GM12878 (cell line): ENCODE measurements around the gene VEZF1. TPM values are rescaled to one million over a fixed set of nuclear protein-coding genes. Genes with fewer than 3 reads are reported as not detected.

Experiments used
- ATAC-seq: fragments of 200-7000 bp; cut with Tn5 transposase; 3 replicates; pipeline ENCODE4 v1.9.1; 2020; ENCODE audit warnings: mild to moderate bottlenecking, moderate library complexity
- BruUV-seq: library from RNA; stranded (reverse); fragments of 400-500 nt; replicated peaks from 2 replicates; lab custom pipeline; 2021; lab: Mats Ljungman, UMichigan
- CTCF ChIA-PET: fragments of 300-600 bp; sonication (Branson Sonifier 250); formaldehyde crosslinking; extraction: SDS; loops from one replicate; lab custom pipeline; 2021; ENCODE audit warnings: inconsistent platforms; lab: Yijun Ruan, JAX
- POLR2A ChIA-PET: fragments of 350-600 bp; formaldehyde crosslinking; extraction: SDS; loops from one replicate; lab custom pipeline; 2021; ENCODE audit warnings: inconsistent platforms; lab: Charles Lee
- RAD21 ChIA-PET: fragments of 300-600 bp; sonication (Branson Sonifier 250); formaldehyde crosslinking; loops from one replicate; lab custom pipeline; 2023; ENCODE audit warnings: antibody characterized with exemption; ENCODE audit not compliant: unreplicated experiment; lab: Charles Lee
- SMC1A ChIA-PET: fragments of 300-600 bp; sonication (Branson Sonifier 250); formaldehyde crosslinking; loops from one replicate; lab custom pipeline; 2023; ENCODE audit not compliant: unreplicated experiment, uncharacterized antibody; lab: Charles Lee
- DNase-seq: peaks from one replicate; pipeline ENCODE4 v3.0.0-alpha.2; 2011; ENCODE audit warnings: low read depth, low spot score
- FAIRE-seq: peaks from 3 replicates; lab custom pipeline; 2011; peaks lifted over from hg19 to GRCh38; lab: Jason Lieb, UNC
- H2AFZ ChIP-seq: 2 replicates; pipeline ENCODE4 v1.6.0; 2011; ENCODE audit warnings: low read depth, low read length, control low read depth; ENCODE audit not compliant: control insufficient read depth
- H3K27ac ChIP-seq: 2 replicates; pipeline ENCODE4 v1.5.1; 2011; ENCODE audit warnings: control low read depth; ENCODE audit not compliant: control insufficient read depth, insufficient read depth
- H3K27me3 ChIP-seq, 2 experiments: replicated peaks in 1 of 2; 2 replicates each; pipeline versions ENCODE4 v1.6.0 to v1.6.1; 2011; ENCODE audit warnings: low read length in 1 of 2; ENCODE audit not compliant: control insufficient read depth in 2 of 2, insufficient read depth in 2 of 2
- H3K36me3 ChIP-seq, 2 experiments: 2 replicates each; pipeline ENCODE4 v1.5.1; 2011; ENCODE audit warnings: low read length in 1 of 2; ENCODE audit not compliant: control insufficient read depth in 2 of 2, insufficient read depth in 2 of 2
- H3K4me1 ChIP-seq: 2 replicates; pipeline ENCODE4 v1.6.1; 2011; ENCODE audit warnings: mild to moderate bottlenecking, low read length, moderate library complexity, mixed read lengths; ENCODE audit not compliant: control insufficient read depth, insufficient read depth
- H3K4me2 ChIP-seq: 2 replicates; pipeline ENCODE4 v1.6.0; 2011; ENCODE audit warnings: control low read depth; ENCODE audit not compliant: control insufficient read depth, insufficient read depth
- H3K4me3 ChIP-seq: fragments of 200-600 bp; sonication (generic); 2 replicates; pipeline ENCODE4 v1.5.1; 2016
- H3K79me2 ChIP-seq: 2 replicates; pipeline ENCODE4 v1.6.0; 2011; ENCODE audit warnings: low read length; ENCODE audit not compliant: control insufficient read depth, insufficient read depth
- H3K9ac ChIP-seq: 2 replicates; pipeline ENCODE4 v1.8.0; 2011; ENCODE audit warnings: low read length, control low read depth, mixed read lengths; ENCODE audit not compliant: control insufficient read depth, insufficient read depth
- H3K9me3 ChIP-seq: replicated peaks from 3 replicates; pipeline ENCODE4 v1.5.1; 2011; ENCODE audit warnings: mild to moderate bottlenecking, low read length; ENCODE audit not compliant: control insufficient read depth, insufficient read depth
- H4K20me1 ChIP-seq: 2 replicates; pipeline ENCODE4 v1.6.0; 2011; ENCODE audit not compliant: control insufficient read depth, insufficient read depth
- ATF3 ChIP-seq: IDR thresholded peaks from 2 replicates; pipeline ENCODE4 v1.6.1; 2011; ENCODE audit warnings: low read depth, mild to moderate bottlenecking, low read length, moderate library complexity, borderline replicate concordance; ENCODE audit errors: extremely low read depth
- BRCA1 ChIP-seq: IDR thresholded peaks from 2 replicates; pipeline ENCODE4 v1.6.1; 2011; ENCODE audit warnings: low read depth, low read length, improper control_type of control experiment
- E2F8 ChIP-seq: fragments of 450-650 bp; IDR thresholded peaks from 2 replicates; pipeline ENCODE4 v1.6.1; 2018; ENCODE audit warnings: mild to moderate bottlenecking, low read depth, moderate library complexity; ENCODE audit not compliant: partially characterized antibody
- E4F1 ChIP-seq: fragments of 450-650 bp; IDR thresholded peaks from 2 replicates; pipeline ENCODE4 v1.6.1; 2018; ENCODE audit warnings: borderline replicate concordance, mild to moderate bottlenecking; ENCODE audit not compliant: partially characterized antibody
- IRF4 ChIP-seq: IDR thresholded peaks from 2 replicates; pipeline ENCODE4 v1.6.1; 2011; ENCODE audit warnings: low read depth, low read length
- MYB ChIP-seq: fragments of 150-350 bp; IDR thresholded peaks from 2 replicates; pipeline ENCODE4 v1.6.1; 2014; ENCODE audit warnings: mild to moderate bottlenecking, low read depth, low read length, borderline replicate concordance
- MYC ChIP-seq: IDR thresholded peaks from 2 replicates; pipeline ENCODE4 v1.6.1; 2011; ENCODE audit warnings: mild to moderate bottlenecking, low read length, moderate library complexity, inconsistent platforms; ENCODE audit not compliant: insufficient read depth, insufficient replicate concordance, insufficient read length, severe bottlenecking
- SIX5 ChIP-seq: IDR thresholded peaks from 2 replicates; pipeline ENCODE4 v1.6.1; 2011; ENCODE audit warnings: mild to moderate bottlenecking, low read depth, low read length, moderate library complexity; ENCODE audit not compliant: severe bottlenecking
- SMAD1 ChIP-seq: fragments of 450-650 bp; IDR thresholded peaks from 2 replicates; pipeline ENCODE4 v1.6.1; 2018; ENCODE audit warnings: mild to moderate bottlenecking, low read depth; ENCODE audit not compliant: partially characterized antibody
- SREBF2 ChIP-seq: IDR thresholded peaks from 2 replicates; pipeline ENCODE4 v1.6.1; 2012; ENCODE audit warnings: mild to moderate bottlenecking, low read length
- TBL1XR1 ChIP-seq: IDR thresholded peaks from 2 replicates; pipeline ENCODE4 v1.6.1; 2012; ENCODE audit warnings: low read depth, low read length, improper control_type of control experiment
- ZNF217 ChIP-seq: fragments of 450-650 bp; IDR thresholded peaks from 2 replicates; pipeline ENCODE4 v1.6.1; 2017; ENCODE audit warnings: antibody characterized with exemption, mild to moderate bottlenecking
- WGBS: methylation state at CpG from one replicate; pipeline ENCODE4 v1.1.6; 2016; ENCODE audit warnings: low lambda C conversion rate; ENCODE audit not compliant: insufficient replicate concordance, insufficient coverage; ENCODE audit errors: missing lambda C conversion rate; 5-methylcytosine and 5-hydroxymethylcytosine counted together
- in situ Hi-C: fragments of 300-500 bp; cut with MboI; formaldehyde crosslinking; loops from 9 replicates; pipeline ENCODE4 v1.14.3; 2018; ENCODE audit warnings: mixed read lengths
- intact Hi-C: fragments of 100-400 bp; cut with micrococcal nuclease; formaldehyde crosslinking; loops from one replicate; pipeline ENCODE4 v1.14.2; 2022; ENCODE audit not compliant: unreplicated experiment
- polyA plus RNA-seq, 11 experiments: library from polyadenylated mRNA; depleted of rRNA in 4 of 11; unstranded in 6 of 11; stranded (reverse) in 5 of 11; fragments of >200 nt; fragmentation: Nextera tagmentation in 4 of 11; fragmentation: Illumina TruSeq in 1 of 11; extraction: Ambion mirVana in 4 of 11; extraction: Trizol in 1 of 11; gene quantifications; 1 replicate in 1 of 11; 2 replicates in 10 of 11; pipeline versions ENCODE4 v1.2.1 to v1.2.3, GENCODE V29; 2011 to 2016; ENCODE audit warnings: inconsistent platforms in 2 of 11, missing spikeins in 2 of 11, low read depth in 1 of 11
- total RNA-seq, 4 experiments: library from RNA; depleted of rRNA in 3 of 4; stranded (reverse); fragments of >200 nt in 3 of 4; fragmentation: Illumina TruSeq in 1 of 4; extraction: Trizol in 1 of 4; gene quantifications; 2 replicates each; pipeline versions ENCODE4 v1.2.1 to v1.2.3, GENCODE V29; 2013 to 2021
- TF ChIP-seq, protein P1 (sequence below): IDR thresholded peaks from 2 replicates; pipeline ENCODE4 v1.6.1; 2011; ENCODE audit warnings: borderline replicate concordance, low read depth, mild to moderate bottlenecking, moderate library complexity, mixed read lengths, low read length; ENCODE audit not compliant: insufficient read depth; ENCODE audit errors: extremely low read length
- TF ChIP-seq, protein P2 (sequence below): IDR thresholded peaks from 2 replicates; pipeline ENCODE4 v1.6.1; 2012; ENCODE audit warnings: low read depth, low read length, improper control_type of control experiment

VEZF1 gene
- total and polyA plus RNA-seq, 10 of the 15 experiments (the other 5 are each of a cell fraction or from before 2014, with no cell fraction given), result 9.5 to 28.2 (median 20.3) TPM

GRCh38 chr17:57965521-57966160 lies 22.4 kb downstream of the VEZF1 start (continued):
- TF ChIP-seq MYC, result no peak
- no peak for TF ChIP-seq ATF3

DNA sequence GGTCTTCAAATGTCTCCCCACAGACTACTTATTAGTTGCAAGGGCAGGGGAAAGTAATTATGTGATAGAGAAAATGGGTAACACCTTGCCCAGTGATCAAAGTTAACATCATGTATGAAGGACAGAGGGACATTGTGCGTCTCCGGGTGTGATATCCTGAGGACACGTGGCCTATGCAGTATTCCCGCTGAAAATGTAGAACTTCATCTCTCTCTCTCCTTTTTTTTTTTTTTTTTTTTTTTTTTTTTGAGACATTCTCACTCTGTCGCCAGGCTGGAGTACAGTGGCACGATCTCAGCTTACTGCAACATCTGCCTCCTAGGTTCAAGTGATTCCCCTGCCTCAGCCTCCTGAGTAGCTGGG lies 24.9 kb downstream of the VEZF1 start:
- POLR2A ChIA-PET, result no interaction called here
- FAIRE-seq (no peak), ATAC-seq (no peak), DNase-seq (no peak)
- H3K9ac ChIP-seq, result no peak overlapping the region
- no peaks in the 10 kb centered on the region; a peak in 1 of 4 replicates for H3K27me3 ChIP-seq
- no peak overlapping the region for H3K4me2 ChIP-seq
- H3K79me2 ChIP-seq, result no peaks in the 10 kb centered on the region
- SMC1A ChIA-PET, result interaction anchor here (1.3 kb wide), 1 partner anchor 25 kb away, joined by 3 read pairs; no protein-coding TSS in a partner anchor
- CTCF ChIA-PET, result no interaction called here
- no peaks in the 10 kb centered on the region for H3K9me3 ChIP-seq
- intact Hi-C loops (no loop called here), in situ Hi-C loops (no loop called here)
- H3K4me1 ChIP-seq, result no peaks in the 10 kb centered on the region
- H2AFZ ChIP-seq, result no peak overlapping the region
- BruUV-seq, result no TSS peak
- H3K27ac ChIP-seq, result no peak overlapping the region
- H3K4me3 ChIP-seq, result no peak overlapping the region
- 90% methylated on average over 4 of the region's 6 CpGs for WGBS
- no peaks in the 10 kb centered on the region for H3K36me3 ChIP-seq
- H4K20me1 ChIP-seq, result no peaks in the 10 kb centered on the region
- RAD21 ChIA-PET, result interaction anchor here (1.2 kb wide), 1 partner anchor 23 kb away, joined by 3 read pairs; no protein-coding TSS in a partner anchor
- TF ChIP-seq BRCA1 (no peak), MYB (no peak), SMAD1 (no peak), E2F8 (no peak), IRF4 (no peak), TBL1XR1 (no peak), SREBF2 (no peak), E4F1 (no peak), MYC (no peak), SIX5 (no peak), ZNF217 (no peak)
- TF ChIP-seq, protein P1, sequence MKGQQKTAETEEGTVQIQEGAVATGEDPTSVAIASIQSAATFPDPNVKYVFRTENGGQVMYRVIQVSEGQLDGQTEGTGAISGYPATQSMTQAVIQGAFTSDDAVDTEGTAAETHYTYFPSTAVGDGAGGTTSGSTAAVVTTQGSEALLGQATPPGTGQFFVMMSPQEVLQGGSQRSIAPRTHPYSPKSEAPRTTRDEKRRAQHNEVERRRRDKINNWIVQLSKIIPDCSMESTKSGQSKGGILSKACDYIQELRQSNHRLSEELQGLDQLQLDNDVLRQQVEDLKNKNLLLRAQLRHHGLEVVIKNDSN, result no peak
- TF ChIP-seq, protein P2, sequence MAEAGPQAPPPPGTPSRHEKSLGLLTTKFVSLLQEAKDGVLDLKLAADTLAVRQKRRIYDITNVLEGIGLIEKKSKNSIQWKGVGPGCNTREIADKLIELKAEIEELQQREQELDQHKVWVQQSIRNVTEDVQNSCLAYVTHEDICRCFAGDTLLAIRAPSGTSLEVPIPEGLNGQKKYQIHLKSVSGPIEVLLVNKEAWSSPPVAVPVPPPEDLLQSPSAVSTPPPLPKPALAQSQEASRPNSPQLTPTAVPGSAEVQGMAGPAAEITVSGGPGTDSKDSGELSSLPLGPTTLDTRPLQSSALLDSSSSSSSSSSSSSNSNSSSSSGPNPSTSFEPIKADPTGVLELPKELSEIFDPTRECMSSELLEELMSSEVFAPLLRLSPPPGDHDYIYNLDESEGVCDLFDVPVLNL, result no peak
